ENCODE measurements around the gene CHRNA4.

Gene CHRNA4

DNA sequence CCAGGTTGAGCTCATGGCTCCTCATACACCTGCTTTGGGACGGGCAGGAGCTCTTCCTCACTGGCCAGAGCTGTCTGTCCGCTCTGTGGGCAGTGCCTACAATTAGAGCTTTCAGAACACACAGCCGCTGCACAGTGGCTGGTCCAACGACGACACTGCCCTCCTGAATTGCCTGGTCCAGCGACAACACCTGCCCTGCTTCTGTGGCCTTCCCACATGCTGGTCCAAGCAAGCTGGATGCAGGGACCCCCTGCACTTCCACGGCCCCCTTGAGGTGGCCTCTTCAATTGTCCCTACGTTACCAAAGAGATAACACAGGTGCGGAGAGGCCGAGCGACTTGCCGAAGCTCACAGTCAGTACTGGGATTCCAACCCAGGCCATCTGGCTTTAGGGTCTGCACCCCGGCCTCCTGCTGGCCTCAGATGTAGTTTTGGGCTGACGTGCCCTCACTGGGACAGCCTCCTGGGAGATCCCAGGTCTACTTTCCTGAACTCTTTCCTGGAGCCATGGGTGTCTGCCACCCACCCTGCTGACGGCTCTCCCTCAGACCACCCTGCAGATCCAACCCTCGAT lies 1.4 kb upstream of the CHRNA4 start:
- no peak for DNase-seq

GRCh38 chr20:63361519-63362435 lies 628 bp upstream of the CHRNA4 start:
- DNase-seq, result no peak

DNA sequence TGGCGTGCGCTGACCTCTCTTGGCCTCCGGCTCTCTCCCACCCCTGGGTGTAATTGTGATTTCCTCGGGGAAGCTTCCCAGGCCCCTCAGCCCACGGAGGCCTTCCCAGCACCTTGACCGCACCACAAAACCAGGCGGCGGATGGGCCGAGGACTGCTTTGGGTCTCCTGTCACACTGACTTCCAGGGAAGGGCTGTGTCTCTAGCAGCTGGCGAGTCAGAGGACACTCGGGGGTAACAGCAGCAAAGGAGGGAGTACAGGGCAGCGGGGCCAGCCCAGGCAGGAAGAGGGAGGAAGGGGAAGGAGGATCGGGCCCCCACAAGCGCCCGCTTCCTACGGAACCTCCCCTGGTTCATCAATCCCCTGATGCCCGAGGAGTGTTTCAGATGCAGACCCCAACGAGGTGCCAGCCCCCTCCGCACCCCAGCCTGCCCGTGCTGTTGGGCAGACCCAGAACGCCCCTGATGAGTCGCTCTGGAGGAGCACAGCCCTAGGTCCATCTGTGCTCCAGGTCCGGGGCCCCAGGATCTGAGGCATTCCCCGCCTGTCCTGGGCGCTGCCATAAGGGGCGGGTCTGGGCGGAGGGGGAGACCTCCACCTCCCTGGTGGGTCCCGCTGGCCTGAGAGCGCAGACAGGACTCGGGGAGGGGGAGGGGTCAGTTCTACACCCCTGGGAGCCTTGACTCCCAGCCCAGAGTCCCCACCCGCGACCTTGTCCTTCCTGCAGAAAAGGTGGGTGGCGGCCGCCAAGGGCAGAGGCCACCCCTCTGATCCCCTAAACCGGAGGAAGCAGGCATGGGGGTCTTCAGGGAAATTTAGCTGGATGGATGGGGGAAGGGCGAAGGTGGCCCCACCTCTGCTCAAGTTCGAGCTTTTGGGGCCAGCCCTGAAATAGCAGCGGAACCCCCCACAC lies 956 bp downstream of the CHRNA4 start:
- no peak for DNase-seq

DNA sequence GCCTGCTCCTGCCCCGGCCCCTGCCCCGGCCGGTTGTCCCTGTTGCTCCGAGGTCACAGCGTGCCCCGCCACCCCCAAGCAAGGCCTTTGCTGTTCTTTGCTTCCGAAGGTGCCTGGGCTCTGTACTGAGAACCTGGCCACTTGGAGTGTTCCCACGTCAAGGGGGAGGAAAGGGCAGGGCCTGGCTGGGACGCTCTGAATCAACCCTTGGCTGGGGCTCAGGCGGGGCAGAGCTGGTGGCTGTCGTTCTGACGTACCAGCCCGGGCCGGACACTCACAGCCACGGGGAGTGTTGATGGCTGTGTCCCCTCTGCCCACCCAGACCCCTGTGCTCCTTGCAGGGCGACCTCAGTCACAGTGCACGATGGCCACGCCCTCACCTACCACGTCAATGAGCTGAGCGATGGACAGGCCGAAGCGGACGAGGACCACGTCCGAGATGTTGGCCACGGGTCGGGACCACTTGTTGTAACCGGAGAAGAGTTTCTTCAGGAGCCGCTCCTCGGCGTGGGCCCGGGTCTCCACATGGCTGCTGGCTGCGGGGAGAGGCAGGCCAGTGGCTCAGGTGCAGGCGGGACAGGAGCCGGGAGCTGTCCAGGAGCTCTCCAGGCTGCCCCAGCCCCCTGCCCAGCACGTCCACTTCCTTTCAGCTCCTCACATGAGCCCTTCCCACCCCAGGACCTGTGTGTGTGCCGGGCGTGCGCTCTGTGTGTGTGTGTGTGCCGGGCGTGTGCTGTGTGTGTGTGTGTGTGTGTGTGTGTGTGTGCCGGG lies 1.8 kb downstream of the CHRNA4 start:
- DNase-seq, result no peak

GRCh38 chr20:63357921-63358905 lies 2.9 kb downstream of the CHRNA4 start:
- peak; percentile 92 for DNase-seq

GRCh38 chr20:63356931-63357879 lies 3.9 kb downstream of the CHRNA4 start:
- DNase-seq, result no peak

DNA sequence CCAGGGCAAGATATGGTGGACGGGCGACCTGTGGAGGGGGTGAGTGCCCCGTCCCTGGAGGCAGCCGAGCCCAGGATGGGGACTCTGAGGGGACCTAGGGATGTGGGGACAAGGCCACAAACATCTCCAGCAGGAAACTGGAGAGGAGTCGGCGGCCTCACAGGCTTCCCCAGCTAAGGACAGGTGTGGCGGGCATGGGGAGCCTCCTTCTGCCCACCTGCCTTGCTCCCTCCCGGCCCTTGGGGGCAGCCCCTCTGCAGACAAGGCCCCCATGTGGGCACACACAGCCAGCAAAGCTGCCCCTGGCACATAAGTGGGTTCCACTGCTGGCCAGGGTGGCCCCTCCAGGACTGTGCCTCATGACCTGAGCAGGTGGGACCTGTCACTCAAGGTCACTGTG lies 4.6 kb downstream of the CHRNA4 start:
- no peak for DNase-seq

DNA sequence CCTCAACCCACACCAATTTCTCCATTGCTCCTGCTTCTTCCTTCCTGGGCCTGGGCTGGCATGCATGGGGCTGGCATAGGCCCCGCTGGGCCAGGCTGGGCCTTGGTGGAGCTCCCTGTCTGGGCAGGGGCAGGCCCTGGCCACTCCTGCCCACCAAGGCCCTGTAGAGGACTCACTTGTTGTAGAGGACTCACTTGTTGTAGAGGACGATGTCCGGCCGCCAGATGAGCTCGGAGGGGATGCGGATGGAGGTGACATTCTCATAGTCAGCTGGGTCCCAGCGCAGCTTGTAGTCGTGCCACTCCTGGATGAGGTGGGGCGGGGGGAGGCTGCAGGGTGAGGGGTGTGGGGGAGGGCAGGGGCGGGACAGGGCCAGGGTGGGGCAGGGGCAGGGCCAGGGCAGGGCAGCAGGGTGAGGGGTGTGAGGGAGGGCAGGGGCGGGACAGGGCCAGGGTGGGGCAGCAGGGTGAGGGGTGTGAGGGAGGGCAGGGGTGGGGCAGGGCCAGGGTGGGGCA lies 5.3 kb downstream of the CHRNA4 start:
- DNase-seq, result no peak

GRCh38 chr20:63354636-63355350 lies 6.4 kb downstream of the CHRNA4 start:
- no peak for DNase-seq

- no peak for DNase-seq
Observed at GRCh38 chr20:63352811-63353221, 8.3 kb downstream of the CHRNA4 start.

DNA sequence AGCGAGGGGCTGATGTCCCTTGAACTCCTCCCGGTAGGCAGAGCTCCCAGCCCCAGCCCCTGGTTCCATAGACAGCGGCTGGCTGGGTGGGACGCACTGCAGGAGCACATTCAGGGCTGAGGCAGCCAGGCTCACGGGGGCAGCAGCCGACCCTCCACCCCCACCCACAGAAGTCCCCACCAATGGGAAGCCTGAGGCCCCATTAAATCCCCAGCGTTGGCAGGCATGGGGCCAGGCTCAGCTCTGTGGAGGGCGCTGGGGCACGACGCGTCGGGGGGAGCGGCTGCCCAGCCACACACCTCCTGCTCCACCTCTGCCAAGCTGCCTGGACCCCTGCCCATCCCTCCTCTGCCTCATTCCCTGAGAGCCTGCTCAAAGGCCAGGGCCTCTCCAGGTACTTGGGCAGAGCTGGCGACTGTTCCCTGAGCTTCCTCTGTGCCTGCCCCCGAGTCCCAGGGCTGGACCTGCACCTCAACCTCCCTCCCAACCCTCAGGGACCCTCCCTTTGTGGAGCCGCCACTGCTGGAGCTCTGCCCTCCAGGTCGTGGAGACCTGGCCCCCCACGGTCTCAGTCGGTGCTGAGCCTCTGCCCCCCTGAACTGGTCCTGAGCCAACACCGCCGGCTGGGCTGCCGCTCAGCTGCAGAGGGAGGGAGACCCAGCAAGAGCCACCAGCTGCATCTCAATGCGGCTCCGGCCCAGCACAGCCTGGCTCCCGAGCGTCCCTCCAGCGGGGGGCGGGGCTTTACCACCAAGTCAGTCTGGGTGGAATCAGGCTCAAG lies 9.1 kb downstream of the CHRNA4 start:
- peak; percentile 92 for DNase-seq

DNA sequence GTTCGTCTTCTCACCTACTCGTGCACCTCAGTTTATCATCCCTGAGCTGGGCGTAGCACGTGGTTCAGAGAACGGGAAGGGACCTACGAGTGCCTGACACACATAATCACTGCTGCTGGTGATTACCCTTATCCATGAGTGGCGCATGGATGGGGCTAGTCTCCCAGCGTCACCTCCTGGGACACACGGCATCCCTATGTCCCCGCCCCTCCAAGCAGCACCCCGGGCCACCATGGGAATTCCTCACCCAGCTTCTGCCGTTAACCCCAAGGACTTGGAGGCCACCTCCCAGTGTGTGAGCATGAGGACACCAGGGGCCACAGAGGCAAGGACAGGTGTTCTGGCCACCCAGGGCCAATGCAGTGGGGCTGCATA lies 9.8 kb downstream of the CHRNA4 start:
- DNase-seq, result no peak

DNA sequence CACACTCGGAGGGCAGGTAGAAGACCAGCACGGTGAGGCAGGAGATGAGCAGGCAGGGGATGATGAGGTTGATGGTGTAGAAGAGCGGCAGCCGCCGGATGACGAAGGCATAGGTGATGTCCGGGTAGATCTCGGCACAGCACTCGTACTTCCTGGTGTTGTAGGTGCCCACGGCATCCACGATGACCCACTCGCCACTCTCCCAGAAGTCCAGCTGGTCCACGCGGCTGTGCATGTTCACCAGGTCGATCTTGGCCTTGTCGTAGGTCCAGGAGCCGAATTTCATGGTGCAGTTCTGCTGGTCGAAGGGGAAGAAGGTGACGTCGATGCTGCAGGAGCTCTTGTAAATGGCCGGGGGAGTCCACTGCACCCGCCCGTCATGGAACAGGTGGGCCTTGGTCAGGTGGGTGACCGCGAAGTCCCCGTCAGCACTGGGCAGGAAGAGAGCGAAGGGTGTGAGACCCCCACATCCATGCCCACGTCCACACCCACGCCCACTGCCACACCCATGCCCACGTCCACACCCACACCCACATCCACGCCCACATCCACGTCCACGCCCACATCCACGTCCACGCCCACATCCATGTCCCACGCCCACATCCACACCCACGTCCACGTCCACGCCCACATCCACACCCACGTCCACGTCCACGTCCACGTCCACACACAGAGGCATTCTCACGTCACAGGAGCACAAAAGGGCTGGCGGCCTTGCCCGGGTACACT lies 10.4 kb downstream of the CHRNA4 start:
- DNase-seq, result no peak

DNA sequence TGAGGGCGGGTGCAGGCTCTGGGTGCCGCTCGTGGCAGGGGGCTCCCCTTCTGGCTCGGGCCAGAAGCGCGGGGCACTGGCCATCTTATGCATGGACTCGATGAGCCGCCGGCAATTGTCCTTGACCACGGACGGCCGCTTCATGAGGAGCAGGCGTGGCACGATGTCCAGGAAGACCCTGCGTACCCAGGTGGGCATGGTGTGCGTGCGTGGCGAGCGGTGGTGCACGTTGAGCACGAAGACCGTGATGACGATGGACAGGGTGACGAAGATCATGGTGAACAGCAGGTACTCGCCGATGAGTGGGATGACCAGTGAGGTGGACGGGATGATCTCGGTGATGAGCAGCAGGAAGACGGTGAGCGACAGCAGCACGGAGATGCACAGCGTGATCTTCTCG lies 11.0 kb downstream of the CHRNA4 start:
- DNase-seq, result no peak

- DNase-seq, result no peak
Observed at GRCh38 chr20:63349516-63349895, 11.6 kb downstream of the CHRNA4 start.

DNA sequence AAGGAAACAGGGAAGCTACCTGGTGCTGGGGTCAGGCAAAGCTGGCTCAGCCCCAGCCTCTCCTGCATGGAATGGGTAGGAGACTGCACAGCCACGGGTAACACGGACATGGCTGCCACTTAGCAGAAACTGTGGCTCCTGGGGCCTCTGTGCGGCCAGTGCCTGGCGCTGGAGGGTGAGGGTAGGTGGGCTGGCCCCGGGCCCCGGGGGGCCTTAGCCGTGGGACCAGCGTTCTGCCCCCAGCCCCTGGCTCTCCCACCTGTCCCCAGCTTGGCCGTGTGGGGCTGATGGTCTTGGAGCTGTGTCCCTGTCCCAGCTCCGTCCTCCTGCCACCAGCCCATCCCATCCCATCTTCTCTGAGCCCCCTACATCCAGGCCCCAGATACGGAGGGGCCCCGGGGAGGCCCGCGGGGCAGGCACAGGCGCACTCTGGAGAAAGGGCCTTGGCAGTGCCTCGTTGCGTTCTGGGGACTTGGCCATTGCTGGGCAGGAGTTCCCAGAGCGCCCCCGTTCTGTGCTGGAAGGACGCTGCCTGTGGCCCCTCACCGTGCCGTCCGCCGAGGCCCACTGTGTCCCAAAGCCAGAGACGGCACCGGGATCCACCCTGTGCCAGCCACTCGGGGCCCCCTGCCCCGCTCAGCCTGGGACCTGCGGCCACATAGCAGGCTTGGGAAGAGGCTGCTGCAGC lies 12.2 kb downstream of the CHRNA4 start:
- DNase-seq, result no peak
